Fibroblast of peridontal ligament (primary cell): Measurements from ENCODE around the gene UPK3BL2.
"Not testable (repeated sequence)": the region's sequence is repeated elsewhere in the genome, so short reads cannot be mapped to it uniquely, and the experiment has no call there.

ENCODE experiments used
- DNase-seq: peaks from one replicate; pipeline ENCODE4 v3.0.0-alpha.2; 2010; ENCODE audit errors: extremely low read depth

UPK3BL2 gene

GRCh38 chr7:102543596-102543995 lies at the start of gene UPK3BL2:
Gene UPK3BL2, minus strand, starts transcription at chr7:102543696. Its CDS starts 60 bp downstream, at chr7:102543636.
- not testable (repeated sequence) for DNase-seq

- DNase-seq: not testable (repeated sequence)
Measured at GRCh38 chr7:102592477-102593019, 49.1 kb upstream of the UPK3BL2 start.

GRCh38 chr7:102589857-102590256 lies 46.4 kb upstream of the UPK3BL2 start:
- not testable (repeated sequence) for DNase-seq

GRCh38 chr7:102583495-102583894 lies 40.0 kb upstream of the UPK3BL2 start:
- not testable (repeated sequence) for DNase-seq

- DNase-seq: not testable (repeated sequence)
Measured at GRCh38 chr7:102581722-102582121, 38.2 kb upstream of the UPK3BL2 start.

GRCh38 chr7:102578486-102578885 lies 35.0 kb upstream of the UPK3BL2 start:
- not testable (repeated sequence) for DNase-seq

- DNase-seq: not testable (repeated sequence)
Measured at GRCh38 chr7:102577315-102578240, 34.1 kb upstream of the UPK3BL2 start.

- DNase-seq: not testable (repeated sequence)
Measured at GRCh38 chr7:102576363-102576762, 32.9 kb upstream of the UPK3BL2 start.

- DNase-seq: not testable (repeated sequence)
Measured at GRCh38 chr7:102574607-102575006, 31.1 kb upstream of the UPK3BL2 start.

GRCh38 chr7:102572261-102573239 lies 29.1 kb upstream of the UPK3BL2 start, which contains the start of gene POLR2J3:
Gene POLR2J3, minus strand, starts transcription at chr7:102572583. Its CDS starts 62 bp downstream, at chr7:102572521.
- peak; percentile 91 for DNase-seq

- DNase-seq: not testable (repeated sequence)
Measured at GRCh38 chr7:102568620-102569019, 25.1 kb upstream of the UPK3BL2 start.

- DNase-seq: not testable (repeated sequence)
Measured at GRCh38 chr7:102550808-102551422, 7.4 kb upstream of the UPK3BL2 start, which contains the start of gene SPDYE2. Gene SPDYE2, plus strand, starts transcription at chr7:102551226. Its CDS starts 2,030 bp downstream, at chr7:102553256.

GRCh38 chr7:102546353-102546752 lies 2.9 kb upstream of the UPK3BL2 start:
- DNase-seq: not testable (repeated sequence)

GRCh38 chr7:102545288-102545687 lies 1.8 kb upstream of the UPK3BL2 start:
- not testable (repeated sequence) for DNase-seq

- DNase-seq: not testable (repeated sequence)
Measured at GRCh38 chr7:102544372-102544771, 876 bp upstream of the UPK3BL2 start.

- not testable (repeated sequence) for DNase-seq
Measured at GRCh38 chr7:102542771-102543170, 725 bp downstream of the UPK3BL2 start.

GRCh38 chr7:102542083-102542482 lies 1.4 kb downstream of the UPK3BL2 start:
- DNase-seq: not testable (repeated sequence)

- not testable (repeated sequence) for DNase-seq
Measured at GRCh38 chr7:102540604-102541003, 2.9 kb downstream of the UPK3BL2 start.

GRCh38 chr7:102535062-102535615 lies 8.4 kb downstream of the UPK3BL2 start:
- DNase-seq: not testable (repeated sequence)

- not testable (repeated sequence) for DNase-seq
Measured at GRCh38 chr7:102532127-102532526, 11.4 kb downstream of the UPK3BL2 start.
